Gastroesophageal sphincter (tissue), 3 donors: ENCODE results near the gene ALPL.

Experiments
- EP300 ChIP-seq: sonication (generic); formaldehyde crosslinking; IDR thresholded peaks from one replicate; pipeline ENCODE4 v1.6.1; 2017; ENCODE audit warnings: antibody characterized with exemption, mild to moderate bottlenecking
- POLR2A ChIP-seq, 2 donors: fragments of 450-650 bp; IDR thresholded peaks; one replicate each; pipeline ENCODE4 v1.6.1; 2017; ENCODE audit warnings: antibody characterized with exemption in 2 of 2, mild to moderate bottlenecking in 2 of 2, moderate library complexity in 1 of 2
- TF ChIP-seq, protein P1 (sequence below), 4 experiments: fragments of 200-600 bp in 2 of 4; fragments of 450-650 bp in 2 of 4; sonication (generic) in 1 of 4; IDR thresholded peaks; one replicate each; pipeline ENCODE4 v1.5.1; 2017 to 2019; ENCODE audit warnings: antibody characterized with exemption in 4 of 4, mild to moderate bottlenecking in 2 of 4, moderate library complexity in 2 of 4

DNA sequence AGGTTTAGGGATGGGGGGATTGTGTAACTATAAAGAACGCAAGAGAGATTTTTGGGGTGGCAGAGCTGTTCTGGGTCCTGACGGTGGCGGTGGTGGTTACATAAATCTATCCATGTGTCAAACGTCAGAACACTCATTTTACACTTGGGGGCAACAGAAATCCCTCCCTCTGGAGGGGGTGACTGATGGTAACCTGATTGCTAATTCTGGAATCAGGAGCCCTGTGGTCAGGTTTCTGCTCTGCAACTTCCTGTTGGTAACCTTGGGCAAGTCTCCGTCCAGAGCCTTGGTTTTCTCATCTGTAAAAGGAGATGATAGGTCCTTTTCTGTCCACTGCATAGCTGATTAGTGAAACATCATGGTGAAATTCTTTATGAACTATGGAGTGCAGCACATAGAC is 40.9 kb downstream of the ALPL start:
- TF ChIP-seq EP300: no peak
- no peak for TF ChIP-seq POLR2A (IDR thresholded peaks at IDR 0.05)
- TF ChIP-seq, protein P1, sequence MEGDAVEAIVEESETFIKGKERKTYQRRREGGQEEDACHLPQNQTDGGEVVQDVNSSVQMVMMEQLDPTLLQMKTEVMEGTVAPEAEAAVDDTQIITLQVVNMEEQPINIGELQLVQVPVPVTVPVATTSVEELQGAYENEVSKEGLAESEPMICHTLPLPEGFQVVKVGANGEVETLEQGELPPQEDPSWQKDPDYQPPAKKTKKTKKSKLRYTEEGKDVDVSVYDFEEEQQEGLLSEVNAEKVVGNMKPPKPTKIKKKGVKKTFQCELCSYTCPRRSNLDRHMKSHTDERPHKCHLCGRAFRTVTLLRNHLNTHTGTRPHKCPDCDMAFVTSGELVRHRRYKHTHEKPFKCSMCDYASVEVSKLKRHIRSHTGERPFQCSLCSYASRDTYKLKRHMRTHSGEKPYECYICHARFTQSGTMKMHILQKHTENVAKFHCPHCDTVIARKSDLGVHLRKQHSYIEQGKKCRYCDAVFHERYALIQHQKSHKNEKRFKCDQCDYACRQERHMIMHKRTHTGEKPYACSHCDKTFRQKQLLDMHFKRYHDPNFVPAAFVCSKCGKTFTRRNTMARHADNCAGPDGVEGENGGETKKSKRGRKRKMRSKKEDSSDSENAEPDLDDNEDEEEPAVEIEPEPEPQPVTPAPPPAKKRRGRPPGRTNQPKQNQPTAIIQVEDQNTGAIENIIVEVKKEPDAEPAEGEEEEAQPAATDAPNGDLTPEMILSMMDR (IDR thresholded peaks at IDR 0.05): no peak
